ENCODE measurements around the gene DCP1B. TPM values are rescaled to one million over a fixed set of nuclear protein-coding genes. Genes with fewer than 3 reads are reported as not detected.

The DCP1B gene
- total and polyA plus RNA-seq, 2 donors from 2014 or later: 11.3 to 15.0 TPM

DNA sequence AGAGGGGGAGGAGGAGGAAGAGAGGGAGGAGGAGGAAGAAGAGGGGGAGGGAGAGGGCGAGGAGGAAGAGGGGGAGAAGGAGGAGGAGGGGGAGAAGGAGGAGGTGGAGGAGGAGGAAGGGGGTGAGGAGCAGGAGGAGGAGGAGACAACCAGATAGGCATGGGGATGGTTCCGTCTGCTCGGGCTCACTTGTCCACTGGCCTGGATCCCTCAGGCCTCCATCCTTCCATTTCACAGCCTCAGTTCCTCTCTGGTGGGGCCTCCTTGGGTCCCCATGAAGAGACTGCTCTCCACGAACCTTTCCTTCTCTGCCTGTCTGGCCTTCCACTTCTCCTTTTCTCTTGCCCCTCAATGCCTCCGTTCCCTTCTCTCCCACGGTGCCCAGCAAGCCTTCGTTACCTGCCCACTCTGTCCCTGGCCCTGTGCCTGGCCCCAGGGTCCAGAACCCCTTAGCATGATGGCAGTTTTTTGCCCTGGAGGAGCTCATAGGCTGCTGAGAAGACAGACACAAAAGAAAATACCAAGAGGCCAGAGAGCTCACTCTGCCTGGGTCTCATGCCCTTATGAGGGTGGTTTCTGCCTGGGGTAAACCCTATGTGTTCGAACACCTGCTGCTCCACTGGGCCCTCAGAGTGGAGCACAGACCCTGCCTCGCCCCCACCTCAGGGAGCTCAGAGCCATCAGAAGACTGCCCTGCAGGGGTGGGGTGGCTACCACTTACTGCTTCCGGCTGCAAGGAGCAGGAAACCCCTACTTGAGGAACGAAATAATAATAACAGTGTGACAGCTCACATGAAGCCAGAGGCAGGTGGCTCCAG lies 74.1 kb downstream of the DCP1B start:
- Histone ChIP-seq H3K36me3 (ENCODE audit: control insufficient read depth in 2 of 3, insufficient read depth in 3 of 3, low read length in 3 of 3) (peaks cover 0 to 2% (median 0%) of the 10 kb centered on the region in 3 donors), H3K27ac (ENCODE audit: low read depth in 2 of 2, low read length in 2 of 2) (no peak overlapping the region), H3K9me3 (ENCODE audit: control insufficient read depth in 2 of 3, insufficient read depth in 1 of 3, low read length in 3 of 3) (peaks cover 0 to 3% (median 0%) of the 10 kb centered on the region in 3 donors), H3K4me1 (ENCODE audit: control insufficient read depth in 2 of 3, insufficient read depth in 2 of 3, low read depth in 1 of 3, low read length in 3 of 3) (peaks cover 6 to 20% (median 20%) of the 10 kb centered on the region in 3 donors), H3K4me3 (ENCODE audit: low read length in 3 of 3) (no peak overlapping the region), H3K27me3 (ENCODE audit: control insufficient read depth, insufficient read depth, low read length) (no peaks in the 10 kb centered on the region), H3K9ac (ENCODE audit: low read length in 3 of 3) (no peak overlapping the region)
- DNase-seq (peak in 1 of 5 donors; percentile 30), FAIRE-seq (no peak)
- intact Hi-C loops (cut with DNase I): loop anchor here (10.0 kb wide), 2 partner anchors 135 to 285 kb away; no protein-coding TSS in a partner anchor
- TF ChIP-seq, protein P1, sequence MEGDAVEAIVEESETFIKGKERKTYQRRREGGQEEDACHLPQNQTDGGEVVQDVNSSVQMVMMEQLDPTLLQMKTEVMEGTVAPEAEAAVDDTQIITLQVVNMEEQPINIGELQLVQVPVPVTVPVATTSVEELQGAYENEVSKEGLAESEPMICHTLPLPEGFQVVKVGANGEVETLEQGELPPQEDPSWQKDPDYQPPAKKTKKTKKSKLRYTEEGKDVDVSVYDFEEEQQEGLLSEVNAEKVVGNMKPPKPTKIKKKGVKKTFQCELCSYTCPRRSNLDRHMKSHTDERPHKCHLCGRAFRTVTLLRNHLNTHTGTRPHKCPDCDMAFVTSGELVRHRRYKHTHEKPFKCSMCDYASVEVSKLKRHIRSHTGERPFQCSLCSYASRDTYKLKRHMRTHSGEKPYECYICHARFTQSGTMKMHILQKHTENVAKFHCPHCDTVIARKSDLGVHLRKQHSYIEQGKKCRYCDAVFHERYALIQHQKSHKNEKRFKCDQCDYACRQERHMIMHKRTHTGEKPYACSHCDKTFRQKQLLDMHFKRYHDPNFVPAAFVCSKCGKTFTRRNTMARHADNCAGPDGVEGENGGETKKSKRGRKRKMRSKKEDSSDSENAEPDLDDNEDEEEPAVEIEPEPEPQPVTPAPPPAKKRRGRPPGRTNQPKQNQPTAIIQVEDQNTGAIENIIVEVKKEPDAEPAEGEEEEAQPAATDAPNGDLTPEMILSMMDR (IDR thresholded peaks at IDR 0.05; ENCODE audit: borderline replicate concordance, extremely low read depth, insufficient read depth): no peak

DNA sequence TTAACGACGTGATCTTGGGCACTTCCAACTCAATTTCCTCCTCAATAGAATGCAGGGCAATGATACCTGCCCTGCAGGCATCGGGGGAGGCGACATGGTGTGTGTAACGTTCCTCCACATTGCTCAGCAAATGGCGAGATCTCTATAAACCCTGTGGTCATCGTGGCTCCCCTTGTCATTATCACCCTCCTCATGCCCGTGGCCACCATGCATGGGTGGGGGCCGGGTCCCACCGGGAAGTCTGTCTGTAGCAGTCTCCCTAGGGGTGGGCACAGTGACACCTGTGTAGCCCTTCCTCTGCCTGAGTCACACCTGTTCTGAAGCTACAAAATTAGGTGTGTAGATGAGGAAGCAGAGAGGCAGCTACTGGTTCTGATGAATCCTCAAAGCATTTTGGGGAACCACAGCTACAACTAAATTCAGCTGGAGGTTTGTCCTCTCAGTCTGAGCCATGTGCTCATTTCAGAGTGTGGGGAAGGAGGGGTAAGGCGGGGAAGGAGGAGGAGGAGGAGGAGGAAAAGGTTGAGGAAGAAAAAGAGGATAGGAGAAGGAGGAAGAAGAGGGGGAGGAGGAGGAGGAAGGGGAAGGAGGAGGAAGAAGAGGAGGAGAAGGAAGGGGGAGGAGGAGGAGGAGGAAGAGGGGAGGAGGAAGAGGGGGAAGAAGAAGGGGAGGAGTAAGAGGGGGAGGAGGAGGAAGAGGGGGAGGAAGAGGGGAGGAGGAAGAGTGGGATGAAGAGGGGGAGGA lies 74.8 kb downstream of the DCP1B start:
- TF ChIP-seq, protein P1 (IDR thresholded peaks at IDR 0.05; ENCODE audit: borderline replicate concordance, extremely low read depth, insufficient read depth): no peak
- intact Hi-C loops (cut with DNase I): no loop called here
- peaks cover 6 to 20% (median 17%) of the 10 kb centered on the region in 3 donors for H3K4me1 ChIP-seq (ENCODE audit: control insufficient read depth in 2 of 3, insufficient read depth in 2 of 3, low read depth in 1 of 3, low read length in 3 of 3)
- no peak overlapping the region for H3K9ac ChIP-seq (ENCODE audit: low read length in 3 of 3)
- H3K27ac ChIP-seq (ENCODE audit: low read depth in 2 of 2, low read length in 2 of 2): no peak overlapping the region
- FAIRE-seq: no peak
- H3K27me3 ChIP-seq (ENCODE audit: control insufficient read depth, insufficient read depth, low read length): no peaks in the 10 kb centered on the region
- no peak overlapping the region for H3K4me3 ChIP-seq (ENCODE audit: low read length in 3 of 3)
- peaks cover 0 to 2% (median 0%) of the 10 kb centered on the region in 3 donors for H3K36me3 ChIP-seq (ENCODE audit: control insufficient read depth in 2 of 3, insufficient read depth in 3 of 3, low read length in 3 of 3)
- peaks cover 0 to 3% (median 0%) of the 10 kb centered on the region in 3 donors for H3K9me3 ChIP-seq (ENCODE audit: control insufficient read depth in 2 of 3, insufficient read depth in 1 of 3, low read length in 3 of 3)
- peak in 2 of 5 donors; percentile 22 to 29 for DNase-seq

DNA sequence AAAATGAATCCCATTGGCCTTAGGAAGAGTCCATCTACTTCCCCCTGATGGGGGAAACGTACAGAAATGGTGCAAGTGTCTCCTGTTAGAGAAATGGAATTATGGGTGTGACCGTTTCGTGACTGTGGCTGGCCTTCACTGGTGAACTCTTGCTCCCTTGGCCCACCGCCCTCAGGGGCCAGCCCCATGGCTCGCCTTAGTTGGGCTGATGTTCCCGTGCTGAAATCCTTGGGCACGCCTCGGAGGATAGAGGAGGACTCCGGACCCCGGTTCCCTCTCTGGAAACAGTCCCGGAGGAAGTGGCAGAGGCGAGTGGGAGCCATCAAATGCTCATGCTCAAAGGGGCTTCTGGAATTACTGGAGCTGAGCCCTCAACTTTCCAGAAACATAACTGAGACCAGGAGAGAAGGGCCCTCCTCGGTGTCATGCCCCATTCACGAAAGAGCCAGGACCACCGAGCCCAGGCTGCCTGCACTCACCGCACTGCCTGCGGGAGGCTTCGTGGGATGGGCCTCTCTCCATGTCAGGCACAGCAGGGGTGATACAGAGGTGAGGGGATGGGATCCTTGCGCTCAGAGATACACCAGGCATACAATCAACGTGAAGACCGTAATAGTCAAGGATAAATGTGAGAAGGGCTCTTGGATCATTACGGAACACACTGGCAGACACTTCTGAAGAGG lies 75.7 kb downstream of the DCP1B start:
- Histone ChIP-seq H3K9ac (ENCODE audit: low read length in 3 of 3) (no peak overlapping the region), H3K27ac (ENCODE audit: low read depth in 2 of 2, low read length in 2 of 2) (no peak overlapping the region), H3K9me3 (ENCODE audit: control insufficient read depth in 2 of 3, insufficient read depth in 1 of 3, low read length in 3 of 3) (peaks cover 0 to 3% (median 0%) of the 10 kb centered on the region in 3 donors), H3K4me3 (ENCODE audit: low read length in 3 of 3) (no peak overlapping the region), H3K27me3 (ENCODE audit: control insufficient read depth, insufficient read depth, low read length) (no peaks in the 10 kb centered on the region), H3K4me1 (ENCODE audit: control insufficient read depth in 2 of 3, insufficient read depth in 2 of 3, low read depth in 1 of 3, low read length in 3 of 3) (peaks cover 6 to 12% (median 12%) of the 10 kb centered on the region in 3 donors), H3K36me3 (ENCODE audit: control insufficient read depth in 2 of 3, insufficient read depth in 3 of 3, low read length in 3 of 3) (peaks cover 0 to 2% (median 0%) of the 10 kb centered on the region in 3 donors)
- no peak for FAIRE-seq
- DNase-seq: peak in 2 of 5 donors; percentile 1 to 13
- intact Hi-C loops (cut with DNase I): no loop called here
- TF ChIP-seq, protein P1 (IDR thresholded peaks at IDR 0.05; ENCODE audit: borderline replicate concordance, extremely low read depth, insufficient read depth): no peak
